Stimulated activated CD4-positive, alpha-beta T cell treated with anti-CD3 and anti-CD28 coated beads, Interleukin-1b, Interleukin-23, amount 100 ng/mL, for 1 hour (primary cell): ENCODE data around the gene SSX4.
"Not testable (repeated sequence)": the region's sequence is repeated elsewhere in the genome, so short reads cannot be mapped to it uniquely, and the experiment has no call there.

Experiments used
- DNase-seq, 2 donors: peaks; one replicate each; pipeline ENCODE4 v3.0.0-alpha.2; 2020; ENCODE audit warnings: low read depth in 2 of 2

The SSX4 gene, protein sequence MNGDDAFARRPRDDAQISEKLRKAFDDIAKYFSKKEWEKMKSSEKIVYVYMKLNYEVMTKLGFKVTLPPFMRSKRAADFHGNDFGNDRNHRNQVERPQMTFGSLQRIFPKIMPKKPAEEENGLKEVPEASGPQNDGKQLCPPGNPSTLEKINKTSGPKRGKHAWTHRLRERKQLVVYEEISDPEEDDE

DNA sequence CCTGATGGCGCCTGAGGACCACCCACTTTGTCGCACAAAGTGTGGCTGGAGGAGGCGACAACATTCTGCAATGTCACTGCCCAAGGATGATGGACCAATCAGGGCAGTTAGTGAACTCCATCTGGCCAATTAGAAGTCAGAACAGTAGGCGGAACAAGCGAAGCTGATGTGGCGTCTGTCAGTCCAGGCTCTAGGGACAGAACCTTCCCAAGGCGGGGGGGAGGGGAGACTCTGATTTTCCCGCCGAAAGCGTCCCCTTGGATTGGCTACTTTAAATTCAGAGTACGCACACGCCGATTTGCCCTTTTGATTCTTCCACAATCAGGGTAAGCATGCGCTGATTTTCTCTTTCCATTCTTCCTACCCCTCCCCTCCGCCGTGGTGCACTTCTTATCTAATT lies at the start of gene SSX4:
SSX4 (plus strand) TSS at position 301 of the 400 bp plus-strand sequence. CDS start 515 bp downstream, outside the sequence.
- not testable (repeated sequence) for DNase-seq

DNA sequence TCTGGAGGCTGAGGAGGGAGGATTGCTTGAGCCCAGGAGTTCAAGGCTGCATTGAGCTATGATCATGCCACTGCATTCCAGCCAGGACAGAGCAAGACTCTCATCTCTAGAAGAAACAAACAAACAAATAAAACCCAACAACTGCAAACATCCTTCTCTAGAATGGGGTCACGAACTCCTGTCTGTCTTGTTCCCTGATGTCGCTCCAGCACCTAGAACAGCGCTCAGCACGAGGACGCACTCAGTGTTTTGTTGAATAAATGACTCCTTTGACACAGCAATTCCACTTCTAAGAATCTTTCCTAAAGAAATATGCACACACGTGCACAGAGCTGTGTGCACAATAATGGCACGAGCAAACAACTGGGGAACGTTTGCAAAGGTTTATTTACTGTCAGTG lies 37.3 kb upstream of the SSX4 start:
- DNase-seq, result not testable (repeated sequence)

DNA sequence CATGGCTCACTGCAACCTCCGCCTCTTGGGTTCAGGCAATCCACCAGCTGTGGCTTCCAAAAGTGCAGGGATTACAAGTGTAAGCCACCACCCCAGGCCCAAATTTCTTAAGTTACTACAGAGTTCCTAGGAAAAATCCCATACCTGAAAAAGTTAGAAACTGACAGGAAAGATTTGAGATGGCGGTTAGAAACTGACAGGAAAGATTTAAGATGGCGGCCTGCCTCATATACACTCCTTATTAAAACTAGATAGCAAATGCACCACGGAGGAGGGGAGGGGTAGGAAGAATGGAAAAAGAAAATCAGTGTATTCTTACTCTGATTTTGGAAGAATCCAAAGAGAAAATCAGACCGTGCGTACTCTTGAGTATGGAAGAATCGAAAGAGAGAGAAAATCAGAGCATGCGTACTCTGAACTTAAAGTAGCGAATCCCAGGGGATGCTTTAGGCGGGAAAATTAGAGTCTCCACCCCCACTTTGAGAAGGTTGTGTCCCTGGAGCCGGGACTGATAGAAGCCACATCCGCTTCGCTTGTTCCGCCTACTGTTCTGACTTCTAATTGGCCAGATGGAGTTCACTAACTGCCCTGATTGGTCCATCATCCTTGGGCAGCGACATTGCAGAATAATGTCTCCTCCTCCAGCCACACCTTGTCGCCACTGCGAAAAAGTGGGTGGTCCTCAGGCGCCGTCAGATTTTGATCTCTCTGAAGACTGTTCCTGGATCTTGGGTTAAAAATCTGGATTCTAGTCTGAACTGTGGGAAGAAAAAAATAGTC lies 26.8 kb upstream of the SSX4 start, which contains the start of gene SSX3:
SSX3 (minus strand) TSS at position 389 of the 780 bp plus-strand sequence. CDS start 1,454 bp downstream, outside the sequence.
- not testable (repeated sequence) for DNase-seq

DNA sequence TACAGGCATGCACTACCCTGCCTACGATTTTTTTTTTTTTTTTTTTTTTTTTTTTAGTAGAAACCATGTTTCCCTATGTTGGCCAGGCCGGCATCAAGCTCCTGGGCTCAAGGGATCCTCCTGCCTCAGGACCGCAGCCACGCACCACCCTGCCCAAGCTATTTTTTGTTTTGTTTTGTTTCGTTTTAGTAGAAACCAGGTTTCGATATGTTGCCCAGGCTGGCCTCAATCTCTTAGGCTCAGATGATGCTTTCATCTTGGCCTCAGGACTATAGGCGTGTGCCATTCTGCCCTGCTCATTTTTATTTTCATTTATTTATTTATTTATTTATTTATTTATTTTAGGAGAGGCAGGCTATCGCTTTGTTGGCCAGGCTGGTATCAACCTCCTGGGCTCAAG lies 25.7 kb upstream of the SSX4 start:
- DNase-seq, result no peak

DNA sequence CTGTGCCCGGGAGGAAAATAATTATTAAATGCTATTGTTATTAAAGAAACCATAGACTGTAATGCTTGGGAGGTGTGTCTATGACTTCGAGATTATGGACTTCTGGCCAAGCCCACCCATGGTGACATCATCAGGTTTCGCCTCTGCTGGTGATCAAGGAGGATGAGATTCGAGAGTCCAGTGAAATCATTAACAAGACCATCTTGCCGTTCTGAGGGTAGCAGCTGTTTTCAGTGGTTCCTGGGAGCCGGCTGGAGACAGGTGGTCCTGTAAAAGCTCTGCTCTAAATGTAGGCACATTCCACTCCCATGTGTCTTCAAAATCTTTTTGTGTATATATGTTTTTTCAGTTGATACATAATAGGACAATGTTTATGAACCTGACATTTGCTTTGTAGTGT lies 24.1 kb upstream of the SSX4 start:
- not testable (repeated sequence) for DNase-seq

DNA sequence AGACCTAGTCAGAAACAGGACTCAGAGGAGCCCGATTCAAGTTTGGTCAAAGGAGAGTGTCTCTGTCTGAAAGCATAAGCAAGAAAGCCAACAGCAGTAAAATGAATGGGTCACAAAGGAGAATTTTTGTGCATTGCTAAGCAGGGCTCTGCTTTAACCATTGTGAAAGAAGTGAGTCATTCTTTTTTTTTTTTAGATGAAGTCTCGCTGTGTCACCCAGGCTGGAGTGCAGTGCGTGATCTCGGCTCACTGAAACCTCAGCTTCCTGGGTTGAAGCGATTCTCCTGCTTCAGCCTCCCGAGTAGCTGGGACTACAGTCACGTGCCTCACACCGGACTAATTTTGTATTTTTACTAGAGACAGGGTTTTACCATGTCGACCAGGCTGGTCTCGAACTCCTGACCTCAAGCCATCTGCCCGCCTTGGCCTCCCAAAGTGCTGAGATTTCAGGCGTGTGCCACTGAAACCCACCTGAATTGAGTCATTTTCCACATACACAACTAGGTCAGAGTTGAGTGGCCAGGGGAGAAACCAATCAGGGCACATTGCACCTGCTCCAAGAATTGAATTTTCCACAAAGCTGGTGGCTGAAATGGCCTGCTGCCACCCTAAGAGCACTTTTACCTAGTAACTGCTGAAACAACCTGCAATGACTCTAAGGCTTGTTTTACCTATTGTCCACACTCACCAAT lies 15.5 kb upstream of the SSX4 start:
- not testable (repeated sequence) for DNase-seq

DNA sequence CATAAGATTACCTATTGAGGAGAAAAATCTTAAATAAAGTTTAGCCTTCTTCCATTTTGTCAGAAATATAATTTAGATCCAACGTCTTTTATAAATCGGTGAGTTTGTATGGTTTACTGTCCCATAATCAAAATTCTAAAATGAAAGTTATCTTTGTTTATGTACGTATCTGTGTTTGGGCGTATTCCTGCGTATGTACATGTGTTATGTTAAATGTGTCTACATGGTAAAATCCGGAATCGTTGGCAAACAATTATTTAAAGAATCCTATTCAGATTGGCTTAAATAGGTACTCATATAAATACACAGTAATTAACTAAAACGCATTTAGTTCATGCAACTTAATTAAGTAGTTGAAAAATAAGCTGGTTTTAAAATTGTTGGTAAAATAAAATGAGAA lies 12.9 kb upstream of the SSX4 start:
- not testable (repeated sequence) for DNase-seq

DNA sequence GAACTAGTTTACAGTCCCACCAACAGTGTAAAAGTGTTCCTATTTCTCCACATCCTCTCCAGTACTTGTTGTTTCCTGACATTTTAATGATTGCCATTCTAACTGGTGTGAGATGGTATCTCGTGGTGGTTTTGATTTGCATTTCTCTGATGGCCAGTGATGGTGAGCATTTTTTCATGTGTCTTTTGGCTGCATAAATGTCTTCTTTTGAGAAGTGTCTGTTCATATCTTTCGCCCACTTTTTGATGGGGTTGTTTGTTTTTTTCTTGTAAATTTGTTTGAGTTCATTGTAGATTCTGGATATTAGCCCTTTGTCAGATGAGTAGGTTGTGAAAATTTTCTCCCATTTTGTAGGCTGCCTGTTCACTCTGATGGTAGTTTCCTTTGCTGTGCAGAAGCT lies 13.6 kb downstream of the SSX4 start:
- not testable (repeated sequence) for DNase-seq

DNA sequence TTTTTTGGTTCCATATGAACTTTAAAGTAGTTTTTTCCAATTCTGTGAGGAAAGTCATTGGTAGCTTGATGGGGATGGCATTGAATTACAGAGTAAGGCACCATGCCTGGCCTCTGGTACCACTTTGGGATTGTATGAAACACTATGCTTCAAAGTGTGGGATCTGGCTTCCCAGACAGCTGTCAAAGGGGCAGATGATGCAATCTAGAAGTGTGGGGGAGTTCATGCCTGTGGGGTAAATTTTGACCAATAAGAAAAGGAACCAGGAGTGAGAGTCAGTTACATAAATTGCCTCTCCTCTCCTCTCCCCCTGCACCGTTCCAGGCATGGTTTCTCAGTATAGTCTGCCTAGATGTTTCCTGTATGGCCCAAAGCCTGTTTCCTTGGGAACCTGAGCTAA lies 14.5 kb downstream of the SSX4 start:
- not testable (repeated sequence) for DNase-seq

DNA sequence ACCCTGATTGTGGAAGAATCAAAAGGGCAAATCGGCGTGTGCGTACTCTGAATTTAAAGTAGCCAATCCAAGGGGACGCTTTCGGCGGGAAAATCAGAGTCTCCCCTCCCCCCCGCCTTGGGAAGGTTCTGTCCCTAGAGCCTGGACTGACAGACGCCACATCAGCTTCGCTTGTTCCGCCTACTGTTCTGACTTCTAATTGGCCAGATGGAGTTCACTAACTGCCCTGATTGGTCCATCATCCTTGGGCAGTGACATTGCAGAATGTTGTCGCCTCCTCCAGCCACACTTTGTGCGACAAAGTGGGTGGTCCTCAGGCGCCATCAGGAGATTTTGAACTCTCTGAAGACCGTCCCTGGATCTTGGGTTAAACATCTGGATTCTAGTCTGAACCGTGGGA lies 28.5 kb downstream of the SSX4 start, which contains the start of gene SSX4B:
SSX4B (minus strand) TSS at position 101 of the 400 bp plus-strand sequence. CDS start 588 bp downstream, outside the sequence.
- DNase-seq, result not testable (repeated sequence)

DNA sequence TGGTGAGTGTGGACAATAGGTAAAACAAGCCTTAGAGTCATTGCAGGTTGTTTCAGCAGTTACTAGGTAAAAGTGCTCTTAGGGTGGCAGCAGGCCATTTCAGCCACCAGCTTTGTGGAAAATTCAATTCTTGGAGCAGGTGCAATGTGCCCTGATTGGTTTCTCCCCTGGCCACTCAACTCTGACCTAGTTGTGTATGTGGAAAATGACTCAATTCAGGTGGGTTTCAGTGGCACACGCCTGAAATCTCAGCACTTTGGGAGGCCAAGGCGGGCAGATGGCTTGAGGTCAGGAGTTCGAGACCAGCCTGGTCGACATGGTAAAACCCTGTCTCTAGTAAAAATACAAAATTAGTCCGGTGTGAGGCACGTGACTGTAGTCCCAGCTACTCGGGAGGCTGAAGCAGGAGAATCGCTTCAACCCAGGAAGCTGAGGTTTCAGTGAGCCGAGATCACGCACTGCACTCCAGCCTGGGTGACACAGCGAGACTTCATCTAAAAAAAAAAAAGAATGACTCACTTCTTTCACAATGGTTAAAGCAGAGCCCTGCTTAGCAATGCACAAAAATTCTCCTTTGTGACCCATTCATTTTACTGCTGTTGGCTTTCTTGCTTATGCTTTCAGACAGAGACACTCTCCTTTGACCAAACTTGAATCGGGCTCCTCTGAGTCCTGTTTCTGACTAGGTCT lies 43.8 kb downstream of the SSX4 start:
- DNase-seq, result not testable (repeated sequence)

DNA sequence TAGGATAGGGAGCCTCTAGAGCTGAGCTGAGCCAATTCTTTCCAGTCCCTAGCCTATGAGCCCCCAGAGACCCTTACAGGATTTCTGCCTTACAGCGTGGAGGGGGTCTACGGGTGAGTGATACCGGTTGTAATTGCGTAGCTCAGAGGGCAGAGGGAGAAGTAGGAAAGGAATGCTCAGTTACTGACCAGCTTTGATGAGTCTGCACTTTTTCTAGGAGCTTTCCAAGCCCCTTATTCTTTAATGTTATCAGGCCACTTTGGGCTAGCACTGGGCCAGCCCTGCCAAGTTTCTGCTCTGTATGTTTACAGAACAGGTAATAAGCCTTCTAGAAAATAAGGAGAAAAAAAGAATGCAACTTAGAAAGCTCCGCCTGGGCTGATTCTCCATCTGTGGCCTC lies 46.3 kb downstream of the SSX4 start:
- not testable (repeated sequence) for DNase-seq

DNA sequence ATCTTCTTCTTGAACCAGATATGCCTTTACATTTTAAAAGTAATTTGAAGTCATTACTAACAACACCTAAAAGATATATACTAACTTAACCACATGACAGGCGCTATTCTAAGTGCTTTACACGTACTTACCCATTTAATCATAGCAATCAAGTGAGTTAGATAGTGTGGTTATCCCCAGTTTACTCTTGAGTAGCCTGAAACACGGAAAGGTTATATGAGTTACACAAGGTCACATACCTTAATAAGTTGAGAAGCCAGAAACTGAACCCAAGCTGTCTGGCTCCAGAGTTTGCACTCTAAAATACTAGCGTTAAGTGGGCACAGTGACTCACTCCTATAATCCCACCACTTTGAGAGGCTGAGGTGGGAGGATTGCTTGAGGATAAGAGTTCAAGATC lies 46.8 kb downstream of the SSX4 start:
- not testable (repeated sequence) for DNase-seq

DNA sequence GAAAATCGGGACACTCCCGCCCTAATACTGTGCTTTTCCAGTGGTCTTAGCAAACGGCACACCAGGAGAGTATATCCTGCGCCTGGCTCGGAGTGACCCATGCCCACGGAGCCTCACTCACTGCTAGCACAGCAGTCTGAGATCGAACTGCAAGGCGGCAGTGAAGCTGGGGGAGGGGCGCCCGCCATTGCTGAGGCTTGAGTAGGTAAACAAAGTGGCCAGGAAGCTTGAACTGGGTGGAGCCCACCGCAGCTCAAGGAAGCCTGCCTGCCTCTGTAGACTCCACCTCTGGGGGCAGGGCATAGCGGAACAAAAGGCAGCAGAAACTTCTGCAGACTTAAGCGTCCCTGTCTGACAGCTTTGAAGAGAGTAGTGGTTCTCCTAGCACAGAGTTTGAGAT lies 50.4 kb downstream of the SSX4 start:
- DNase-seq, result not testable (repeated sequence)
